Measurements from ENCODE around the gene NOX3.

DNA sequence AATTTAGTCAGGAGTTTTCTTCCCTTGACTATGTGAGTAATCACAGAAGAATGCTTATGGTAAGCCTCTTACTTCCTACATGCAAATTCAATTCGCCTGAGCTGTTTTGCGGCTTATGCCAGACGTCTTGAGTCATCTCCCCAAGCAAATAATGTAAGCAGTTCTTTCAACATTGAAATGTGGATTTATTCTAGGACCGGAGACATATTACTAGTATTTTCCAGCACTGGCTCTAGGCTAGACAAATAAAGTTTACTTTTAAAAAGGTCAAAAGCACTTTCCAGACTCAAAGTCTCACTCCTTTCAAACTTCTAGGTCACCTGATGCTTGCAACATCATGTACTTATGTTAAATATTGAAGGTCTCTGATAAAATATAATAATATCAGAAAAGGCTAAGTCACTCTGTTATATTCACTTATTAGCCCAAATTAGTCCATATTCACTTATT, 38.1 kb upstream of the NOX3 start:
- TF ChIP-seq EZH2 (IDR thresholded peaks at IDR 0.05; ENCODE audit: insufficient read depth, poor library complexity, severe bottlenecking) (no peak), EZH2phosphoT487 (IDR thresholded peaks at IDR 0.05; ENCODE audit: insufficient read depth, low read depth) (no peak)

All from GM23248 (cell line).